K562 (cell line): ENCODE data around the gene ASAH2. TPM values are rescaled to one million over a fixed set of nuclear protein-coding genes. Genes with fewer than 3 reads are reported as not detected.

Experiments
- ATAC-seq: fragments of 200-7000 bp; cut with Tn5 transposase; 3 replicates; pipeline ENCODE4 v1.9.1; 2020; ENCODE audit warnings: moderate library complexity
- BruUV-seq: library from RNA; stranded (reverse); fragments of 400-500 nt; replicated peaks from 2 replicates; lab custom pipeline; 2021; lab: Mats Ljungman, UMichigan
- CTCF ChIA-PET: fragments of 300-600 bp; formaldehyde crosslinking; extraction: SDS; loops from one replicate; lab custom pipeline; 2021; ENCODE audit warnings: low intra/inter-chr PET ratio; lab: Yijun Ruan, JAX
- POLR2A ChIA-PET: fragments of 300-600, 350-650 bp; sonication (Branson Sonifier 250); formaldehyde crosslinking; extraction: SDS; loops from one replicate; lab custom pipeline; 2021; ENCODE audit warnings: antibody characterized with exemption, inconsistent platforms; lab: Yijun Ruan, JAX
- DNase-seq, 4 experiments: peaks; one replicate each; pipeline versions ENCODE4 v3.0.0 to v3.0.0-alpha.2; 2011 to 2018; ENCODE audit warnings: low spot score in 3 of 4, mixed read lengths in 3 of 4; ENCODE audit errors: extremely low read depth in 1 of 4
- FAIRE-seq: peaks from 2 replicates; lab custom pipeline; 2011; peaks lifted over from hg19 to GRCh38; lab: Jason Lieb, UNC
- H2AFZ ChIP-seq: 2 replicates; pipeline ENCODE4 v1.6.0; 2011; ENCODE audit warnings: low read depth, low read length, control low read depth, inconsistent platforms
- H3K27ac ChIP-seq: fragments of 200-600 bp; 3 replicates; pipeline ENCODE4 v1.8.0; 2011; ENCODE audit warnings: low read depth, mild to moderate bottlenecking, control low read depth, inconsistent platforms, low read length, moderate library complexity, mixed read lengths; ENCODE audit errors: extremely low read depth
- H3K27me3 ChIP-seq, 2 experiments: fragments of 300-600 bp in 1 of 2; 2 replicates in 1 of 2; 3 replicates in 1 of 2; pipeline versions ENCODE4 v1.6.0 to v1.8.0; 2011; ENCODE audit warnings: inconsistent platforms in 2 of 2, low read length in 2 of 2, mild to moderate bottlenecking in 1 of 2, mixed read lengths in 1 of 2, moderate library complexity in 1 of 2; ENCODE audit not compliant: control insufficient read depth in 2 of 2, insufficient read depth in 2 of 2
- H3K36me3 ChIP-seq: fragments of 300-600 bp; 3 replicates; pipeline ENCODE4 v1.8.0; 2011; ENCODE audit warnings: mild to moderate bottlenecking, low read length, inconsistent platforms; ENCODE audit not compliant: control insufficient read depth, insufficient read depth
- H3K4me1 ChIP-seq, 2 experiments: fragments of 200-600 bp in 1 of 2; replicated peaks in 1 of 2; 2 replicates in 1 of 2; 3 replicates in 1 of 2; pipeline versions ENCODE4 v1.5.1 to v1.8.0; 2011; ENCODE audit warnings: inconsistent platforms in 2 of 2, low read length in 2 of 2, mild to moderate bottlenecking in 1 of 2, mixed read lengths in 1 of 2, moderate library complexity in 1 of 2; ENCODE audit not compliant: control insufficient read depth in 2 of 2, insufficient read depth in 2 of 2
- H3K4me2 ChIP-seq: 2 replicates; pipeline ENCODE4 v1.6.1; 2011; ENCODE audit warnings: low read length, control low read depth, inconsistent platforms, mixed read lengths; ENCODE audit not compliant: insufficient read depth
- H3K4me3 ChIP-seq: fragments of 200-600 bp; sonication (generic), shearing (Covaris generic); 2 replicates; pipeline ENCODE4 v1.5.1; 2016; ENCODE audit warnings: control low read depth, inconsistent platforms
- H3K79me2 ChIP-seq: fragments of 200-600 bp; 3 replicates; pipeline ENCODE4 v1.8.0; 2011; ENCODE audit warnings: low read length, inconsistent platforms; ENCODE audit not compliant: control insufficient read depth, insufficient read depth
- H3K9ac ChIP-seq, 2 experiments: 2 replicates each; pipeline versions ENCODE4 v1.6.0 to v1.6.1; 2011; ENCODE audit warnings: low read depth in 2 of 2, low read length in 2 of 2, control low read depth in 1 of 2, inconsistent platforms in 1 of 2, mild to moderate bottlenecking in 1 of 2, mixed read lengths in 1 of 2; ENCODE audit not compliant: insufficient read depth in 1 of 2
- H3K9me1 ChIP-seq: one replicate; pipeline ENCODE4 v1.6.0; 2011; ENCODE audit warnings: inconsistent platforms, mild to moderate bottlenecking, low read length, moderate library complexity; ENCODE audit not compliant: control insufficient read depth, insufficient read depth
- H3K9me3 ChIP-seq: replicated peaks from 2 replicates; pipeline ENCODE4 v1.5.1; 2011; ENCODE audit warnings: low read depth, low read length, inconsistent platforms; ENCODE audit not compliant: control insufficient read depth, insufficient read depth
- H4K20me1 ChIP-seq: replicated peaks from 2 replicates; pipeline ENCODE4 v1.6.1; 2011; ENCODE audit warnings: low read length, inconsistent platforms, mixed read lengths; ENCODE audit not compliant: control insufficient read depth, insufficient read depth
- CEBPZ ChIP-seq: fragments of 150-350 bp; IDR thresholded peaks from 2 replicates; pipeline ENCODE4 v1.6.1; 2014; ENCODE audit warnings: low read depth, mild to moderate bottlenecking, low read length, borderline replicate concordance
- RREB1 ChIP-seq: fragments of 250-450 bp; sonication (Bioruptor Pico); IDR thresholded peaks from 2 replicates; pipeline ENCODE4 v1.4.0; 2020
- SMAD1 ChIP-seq: fragments of 150-350 bp; IDR thresholded peaks from 2 replicates; pipeline ENCODE4 v1.6.1; 2014; ENCODE audit warnings: low read length, low read depth; ENCODE audit not compliant: partially characterized antibody
- SRSF1 ChIP-seq: fragments of 200-400 bp; formaldehyde crosslinking; IDR thresholded peaks from 2 replicates; pipeline ENCODE4 v1.6.1; 2017; ENCODE audit warnings: mild to moderate bottlenecking, low read depth, low read length, moderate library complexity
- ZKSCAN3 ChIP-seq: fragments of 250-450 bp; sonication (Bioruptor Pico); IDR thresholded peaks from 2 replicates; pipeline ENCODE4 v1.4.0; 2020
- WGBS: fragments of 100-300 bp; shearing (Covaris generic); methylation state at CpG from one replicate; pipeline ENCODE4 v1.1.6; 2016; ENCODE audit warnings: low coverage, mixed read lengths; ENCODE audit not compliant: insufficient coverage; ENCODE audit errors: missing lambda C conversion rate; 5-methylcytosine and 5-hydroxymethylcytosine counted together
- in situ Hi-C: fragments of 300-500 bp; cut with MboI; formaldehyde crosslinking; loops from 4 replicates; pipeline ENCODE4 v1.15.0; 2018; ENCODE audit warnings: inconsistent platforms, mixed read lengths
- intact Hi-C: fragments of 100-400 bp; cut with micrococcal nuclease; formaldehyde crosslinking; loops from 2 replicates; pipeline ENCODE4 v1.14.2; 2022
- polyA plus RNA-seq, 8 experiments: library from polyadenylated mRNA; depleted of rRNA in 4 of 8; stranded (reverse) in 5 of 8; unstranded in 3 of 8; fragments of >200 nt; fragmentation: Nextera tagmentation in 2 of 8; fragmentation: Illumina TruSeq in 1 of 8; extraction: Ambion mirVana in 2 of 8; extraction: Trizol in 1 of 8; gene quantifications; 2 replicates each; pipeline versions ENCODE4 v1.2.1 to v1.2.3, GENCODE V29; 2011 to 2014; ENCODE audit warnings: inconsistent platforms in 1 of 8, missing spikeins in 1 of 8
- total RNA-seq, 7 experiments: library from RNA; depleted of rRNA in 6 of 7; stranded (reverse); fragments of >200 nt in 6 of 7; fragmentation: Illumina TruSeq in 2 of 7; extraction: Trizol in 2 of 7; gene quantifications; 2 replicates each; pipeline versions ENCODE4 v1.2.1 to v1.2.3, GENCODE V29; 2011 to 2021; ENCODE audit warnings: low replicate concordance in 1 of 7

ASAH2 gene
- total and polyA plus RNA-seq, 9 of the 15 experiments (the other 6 are each of a cell fraction or from before 2014, with no cell fraction given) = 2.5 to 12.0 (median 8.5) TPM

GRCh38 chr10:50289196-50289595, 37.9 kb upstream of the ASAH2 start:
- Histone ChIP-seq H3K36me3 (no peaks in the 10 kb centered on the region), H2AFZ (no peak overlapping the region), H3K4me3 (no peak overlapping the region), H3K79me2 (no peaks in the 10 kb centered on the region), H3K9ac (no peak overlapping the region), H3K4me2 (no peak overlapping the region), H3K27me3 (no peaks in the 10 kb centered on the region), H4K20me1 (no peaks in the 10 kb centered on the region), H3K4me1 (peaks cover 0 to 9% of the 10 kb centered on the region in 2 experiments; a peak in 2 of 5 replicates), H3K27ac (no peak overlapping the region), H3K9me3 (no peaks in the 10 kb centered on the region), H3K9me1 (no peaks in the 10 kb centered on the region)
- 56% methylated on average over 6 of the region's 6 CpGs for WGBS
- in situ Hi-C loops (no loop called here), intact Hi-C loops (no loop called here)
- DNase-seq (no peak), ATAC-seq (no peak), FAIRE-seq (no peak)
- no TSS peak for BruUV-seq
- TF ChIP-seq ZKSCAN3 (CRISPR knock-in tag) = no peak
- no peak for TF ChIP-seq SRSF1
- TF ChIP-seq CEBPZ = no peak
- TF ChIP-seq RREB1 (CRISPR knock-in tag) = no peak
- TF ChIP-seq SMAD1 = no peak
- ChIA-PET POLR2A (interaction anchor here (1.0 to 1.8 kb wide), 2 partner anchors 10 to 33 kb away, joined by 3 to 5 read pairs; no protein-coding TSS in a partner anchor), CTCF (no interaction called here)
